Mucosa of stomach (tissue), 1 donor: ENCODE data around the gene ZNF574.

Source experiments
- H3K27me3 ChIP-seq: one replicate; pipeline ENCODE4 v1.7.0; 2013; ENCODE audit warnings: mild to moderate bottlenecking, low read length; ENCODE audit not compliant: control insufficient read depth, insufficient read depth
- H3K36me3 ChIP-seq: one replicate; pipeline ENCODE4 v1.7.0; 2013; ENCODE audit warnings: low read length; ENCODE audit not compliant: control insufficient read depth, insufficient read depth
- H3K4me1 ChIP-seq: one replicate; pipeline ENCODE4 v1.7.0; 2013; ENCODE audit warnings: mild to moderate bottlenecking, low read length; ENCODE audit not compliant: control insufficient read depth, insufficient read depth
- H3K4me3 ChIP-seq: one replicate; pipeline ENCODE4 v1.7.0; 2013; ENCODE audit warnings: low read length
- H3K9ac ChIP-seq: one replicate; pipeline ENCODE4 v1.7.0; 2013; ENCODE audit warnings: mild to moderate bottlenecking, low read length, moderate library complexity
- H3K9me3 ChIP-seq: one replicate; pipeline ENCODE4 v1.7.0; 2013; ENCODE audit warnings: mild to moderate bottlenecking, low read length, moderate library complexity; ENCODE audit not compliant: control insufficient read depth
- donor health status: Pancreatic carcinoma.

The ZNF574 gene

GRCh38 chr19:42114412-42114811 lies 38.4 kb downstream of the ZNF574 start:
- Histone ChIP-seq H3K36me3 (no peaks in the 10 kb centered on the region), H3K4me1 (no peaks in the 10 kb centered on the region), H3K9me3 (no peaks in the 10 kb centered on the region), H3K4me3 (no peak overlapping the region), H3K9ac (no peak overlapping the region), H3K27me3 (no peaks in the 10 kb centered on the region)

DNA sequence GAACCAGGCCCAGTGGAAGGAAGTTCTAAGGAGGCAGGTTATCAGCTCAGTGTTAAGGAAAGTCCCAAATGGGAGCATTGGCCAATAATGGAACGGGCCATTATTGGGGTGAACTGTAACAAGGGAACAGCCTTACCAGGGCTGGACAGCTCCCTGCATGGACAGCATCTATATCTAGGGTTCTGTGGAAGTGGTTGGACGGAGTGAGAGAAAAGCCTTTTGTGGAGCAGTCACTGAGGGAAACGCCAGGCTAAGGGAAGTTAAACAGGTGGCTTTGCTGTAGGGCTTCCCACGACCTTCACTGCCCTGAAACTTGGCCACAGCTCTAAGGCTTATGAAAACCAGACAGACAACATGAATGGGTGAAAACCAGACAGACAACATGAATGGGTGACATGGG lies 39.3 kb downstream of the ZNF574 start:
- no peak overlapping the region for H3K9ac ChIP-seq
- no peaks in the 10 kb centered on the region for H3K9me3 ChIP-seq
- no peaks in the 10 kb centered on the region for H3K36me3 ChIP-seq
- no peaks in the 10 kb centered on the region for H3K27me3 ChIP-seq
- H3K4me1 ChIP-seq, result no peaks in the 10 kb centered on the region
- no peak overlapping the region for H3K4me3 ChIP-seq

- Histone ChIP-seq H3K9ac (no peak overlapping the region), H3K4me3 (no peak overlapping the region), H3K27me3 (no peaks in the 10 kb centered on the region), H3K4me1 (no peaks in the 10 kb centered on the region), H3K36me3 (no peaks in the 10 kb centered on the region), H3K9me3 (no peaks in the 10 kb centered on the region)
These were observed 39.7 kb downstream of the ZNF574 start for GRCh38 chr19:42115705-42116104.

DNA sequence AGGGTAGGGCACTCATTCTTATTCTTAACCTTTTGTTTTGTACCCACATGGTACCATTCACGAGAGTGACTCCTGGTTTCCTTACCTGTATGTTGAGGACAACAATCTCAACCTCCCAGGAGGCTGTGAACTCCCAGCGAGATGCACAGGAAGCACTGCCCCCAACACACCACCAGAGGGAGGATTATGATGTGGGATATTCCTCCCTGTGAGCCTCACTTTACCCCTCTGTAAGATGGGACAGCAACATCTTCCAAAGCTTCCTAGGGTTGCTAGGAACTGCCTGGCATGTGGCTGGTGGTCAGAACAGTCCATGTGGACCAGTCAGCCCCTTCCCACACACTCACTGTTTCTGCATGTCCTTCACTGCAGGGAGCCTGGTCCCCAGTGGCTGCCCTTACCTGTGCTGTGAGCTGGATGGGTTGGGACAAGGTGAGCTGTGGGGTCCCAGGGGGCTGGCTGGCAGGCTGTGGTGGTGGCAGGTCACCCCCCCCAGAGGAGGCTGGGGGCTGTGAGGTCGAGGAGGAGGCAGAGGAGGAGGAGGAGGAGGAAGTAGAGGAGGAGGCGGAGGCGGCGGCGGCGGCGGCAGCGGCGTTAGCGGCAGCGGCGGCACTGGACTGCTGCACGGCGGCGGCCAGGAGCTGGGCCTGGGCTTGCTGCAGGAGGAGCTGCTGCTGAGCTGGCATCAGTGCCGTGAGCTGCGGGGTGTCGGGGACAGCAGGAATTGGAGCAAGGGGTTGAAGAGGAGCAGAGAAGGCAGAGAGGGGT lies 40.5 kb downstream of the ZNF574 start:
- Histone ChIP-seq H3K9ac (no peak overlapping the region), H3K27me3 (no peaks in the 10 kb centered on the region), H3K36me3 (no peaks in the 10 kb centered on the region), H3K4me3 (no peak overlapping the region), H3K4me1 (no peaks in the 10 kb centered on the region), H3K9me3 (no peaks in the 10 kb centered on the region)

- Histone ChIP-seq H3K4me1 (no peaks in the 10 kb centered on the region), H3K27me3 (no peaks in the 10 kb centered on the region), H3K9ac (no peak overlapping the region), H3K36me3 (no peaks in the 10 kb centered on the region), H3K9me3 (no peaks in the 10 kb centered on the region), H3K4me3 (no peak overlapping the region)
These were observed 41.1 kb downstream of the ZNF574 start for GRCh38 chr19:42117076-42117475.

DNA sequence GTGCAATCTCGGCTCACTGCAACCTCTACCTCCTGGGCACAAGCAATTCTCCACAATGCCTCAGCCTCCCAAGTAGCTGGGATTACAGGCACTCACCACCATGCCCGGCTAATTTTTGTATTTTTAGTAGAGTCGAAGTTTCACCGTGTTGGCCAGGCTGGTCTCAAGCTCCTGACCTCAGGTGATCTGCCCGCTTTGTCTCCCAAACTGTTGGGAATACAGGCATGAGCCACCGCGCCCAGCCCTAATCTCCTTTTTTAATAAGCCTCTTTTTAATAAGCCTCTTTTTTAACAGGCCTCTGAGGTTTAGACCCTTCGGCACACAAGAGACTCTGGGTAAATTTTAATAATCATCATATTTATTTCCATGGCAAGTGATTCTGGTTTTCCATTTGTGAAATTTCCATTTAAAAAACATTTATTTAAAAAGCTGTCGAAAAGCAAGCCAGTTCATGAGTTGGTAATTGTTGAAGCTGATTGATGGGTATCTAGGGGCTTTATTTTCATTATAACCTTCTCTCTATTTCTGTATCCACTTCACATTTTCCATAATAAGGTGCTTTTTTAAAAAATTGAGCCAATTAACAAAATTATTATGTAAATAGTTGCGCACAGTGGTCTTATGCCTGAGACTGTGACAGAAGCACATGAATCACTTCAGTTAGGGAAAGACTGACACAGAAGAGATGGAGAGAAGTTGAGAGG lies 44.5 kb downstream of the ZNF574 start:
- no peaks in the 10 kb centered on the region for H3K9me3 ChIP-seq
- H3K27me3 ChIP-seq, result no peaks in the 10 kb centered on the region
- H3K4me3 ChIP-seq, result no peak overlapping the region
- no peaks in the 10 kb centered on the region for H3K4me1 ChIP-seq
- no peak overlapping the region for H3K9ac ChIP-seq
- no peaks in the 10 kb centered on the region for H3K36me3 ChIP-seq

DNA sequence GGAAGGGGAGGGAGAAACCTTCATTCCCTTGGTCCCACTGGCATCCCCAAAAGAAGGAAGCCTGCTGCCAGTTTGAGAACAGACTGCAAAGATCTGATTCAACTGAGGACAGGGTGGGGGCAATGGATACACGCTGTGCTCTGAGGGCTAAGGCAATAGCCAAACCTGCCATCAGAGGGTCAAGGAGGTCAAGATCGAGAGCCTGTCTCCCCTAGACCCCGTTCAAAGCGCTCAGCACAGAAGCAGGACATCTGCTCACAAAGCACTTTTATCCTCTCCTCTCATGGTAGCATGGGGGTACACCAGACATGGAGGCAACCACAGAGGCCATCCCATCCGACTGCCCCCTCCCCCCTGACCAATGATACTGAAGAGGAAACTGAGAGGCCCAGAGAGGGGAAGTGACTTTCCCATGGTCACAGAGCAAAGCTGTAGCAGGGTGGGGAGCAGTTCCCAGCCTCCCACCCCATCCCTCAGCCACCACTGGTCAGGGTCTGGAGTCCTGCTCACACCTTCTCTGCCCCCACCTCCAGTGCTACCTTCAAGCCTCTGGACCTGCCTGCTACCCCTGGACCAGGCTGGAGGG lies 45.2 kb downstream of the ZNF574 start:
- H3K9ac ChIP-seq, result no peak overlapping the region
- no peaks in the 10 kb centered on the region for H3K4me1 ChIP-seq

GRCh38 chr19:42121656-42122069 lies 45.7 kb downstream of the ZNF574 start:
- Histone ChIP-seq H3K4me3 (no peak overlapping the region), H3K4me1 (no peaks in the 10 kb centered on the region), H3K9me3 (no peaks in the 10 kb centered on the region), H3K9ac (no peak overlapping the region), H3K27me3 (no peaks in the 10 kb centered on the region), H3K36me3 (no peaks in the 10 kb centered on the region)

More for the DNA sequence above, 45.2 kb downstream of the ZNF574 start:
- H3K36me3 ChIP-seq, result no peaks in the 10 kb centered on the region
- H3K27me3 ChIP-seq, result no peaks in the 10 kb centered on the region
- H3K4me3 ChIP-seq, result no peak overlapping the region
- H3K9me3 ChIP-seq, result no peaks in the 10 kb centered on the region

GRCh38 chr19:42122691-42123607 lies 47.0 kb downstream of the ZNF574 start:
- Histone ChIP-seq H3K4me1 (no peaks in the 10 kb centered on the region), H3K27me3 (no peaks in the 10 kb centered on the region), H3K4me3 (no peak overlapping the region), H3K36me3 (no peaks in the 10 kb centered on the region), H3K9ac (no peak overlapping the region), H3K9me3 (no peaks in the 10 kb centered on the region)

- H3K27me3 ChIP-seq, result no peaks in the 10 kb centered on the region
- no peaks in the 10 kb centered on the region for H3K36me3 ChIP-seq
- H3K9ac ChIP-seq, result no peak overlapping the region
- no peaks in the 10 kb centered on the region for H3K9me3 ChIP-seq
- no peaks in the 10 kb centered on the region for H3K4me1 ChIP-seq
- no peak overlapping the region for H3K4me3 ChIP-seq
These were observed 47.8 kb downstream of the ZNF574 start for GRCh38 chr19:42123765-42124164.

DNA sequence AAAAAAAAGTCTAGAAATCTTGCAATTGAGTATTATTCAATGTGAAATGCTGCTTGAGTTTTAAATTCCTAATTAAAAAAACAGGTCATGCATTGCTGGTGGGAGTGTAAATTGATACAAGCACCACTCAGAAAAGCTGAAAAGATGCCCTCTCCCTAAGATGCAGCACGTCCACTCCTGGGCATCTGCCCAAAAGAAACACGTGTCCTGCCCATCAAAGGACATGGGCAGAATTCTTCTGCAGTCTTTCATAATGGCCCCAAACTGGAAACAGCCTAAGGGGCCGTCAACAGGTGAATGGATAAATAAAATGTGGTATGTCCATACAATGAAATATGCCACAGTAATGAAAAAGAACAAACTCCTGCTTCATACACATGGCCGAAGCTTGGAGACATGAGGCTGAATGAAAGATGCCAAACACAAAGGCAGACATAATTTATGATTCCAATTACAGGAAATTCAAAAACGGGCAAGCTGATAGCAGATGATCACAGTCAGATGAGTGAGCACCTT lies 48.5 kb downstream of the ZNF574 start:
- Histone ChIP-seq H3K4me1 (no peaks in the 10 kb centered on the region), H3K27me3 (peaks cover 5% of the 10 kb centered on the region), H3K9me3 (no peaks in the 10 kb centered on the region), H3K4me3 (no peak overlapping the region), H3K36me3 (no peaks in the 10 kb centered on the region), H3K9ac (no peak overlapping the region)
